Measurements from ENCODE around the gene EBI3.

Gene EBI3

DNA sequence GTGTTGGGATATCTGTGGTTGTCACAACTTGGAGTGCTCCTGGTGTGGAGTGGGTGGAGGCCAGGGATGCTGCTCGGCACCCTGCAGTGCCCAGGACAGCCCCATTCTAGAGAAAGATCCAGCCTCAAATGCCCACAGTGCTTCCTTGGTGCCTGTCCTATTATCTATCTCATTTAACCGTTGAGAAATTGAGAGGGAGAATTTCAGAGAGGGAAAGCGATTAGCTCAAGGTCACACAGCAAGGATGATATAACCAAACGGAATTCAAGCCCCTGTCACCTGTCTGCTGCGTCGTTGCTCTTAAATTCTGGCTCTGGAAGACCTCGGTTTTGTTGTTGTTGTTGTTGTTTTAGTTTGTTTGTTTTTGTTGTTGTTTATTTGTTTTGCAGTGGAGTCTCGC, 33.3 kb upstream of the EBI3 start:
- TF ChIP-seq, protein P1, sequence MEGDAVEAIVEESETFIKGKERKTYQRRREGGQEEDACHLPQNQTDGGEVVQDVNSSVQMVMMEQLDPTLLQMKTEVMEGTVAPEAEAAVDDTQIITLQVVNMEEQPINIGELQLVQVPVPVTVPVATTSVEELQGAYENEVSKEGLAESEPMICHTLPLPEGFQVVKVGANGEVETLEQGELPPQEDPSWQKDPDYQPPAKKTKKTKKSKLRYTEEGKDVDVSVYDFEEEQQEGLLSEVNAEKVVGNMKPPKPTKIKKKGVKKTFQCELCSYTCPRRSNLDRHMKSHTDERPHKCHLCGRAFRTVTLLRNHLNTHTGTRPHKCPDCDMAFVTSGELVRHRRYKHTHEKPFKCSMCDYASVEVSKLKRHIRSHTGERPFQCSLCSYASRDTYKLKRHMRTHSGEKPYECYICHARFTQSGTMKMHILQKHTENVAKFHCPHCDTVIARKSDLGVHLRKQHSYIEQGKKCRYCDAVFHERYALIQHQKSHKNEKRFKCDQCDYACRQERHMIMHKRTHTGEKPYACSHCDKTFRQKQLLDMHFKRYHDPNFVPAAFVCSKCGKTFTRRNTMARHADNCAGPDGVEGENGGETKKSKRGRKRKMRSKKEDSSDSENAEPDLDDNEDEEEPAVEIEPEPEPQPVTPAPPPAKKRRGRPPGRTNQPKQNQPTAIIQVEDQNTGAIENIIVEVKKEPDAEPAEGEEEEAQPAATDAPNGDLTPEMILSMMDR (IDR thresholded peaks at IDR 0.05; ENCODE audit: borderline replicate concordance, control extremely low read depth, extremely low read depth, insufficient read depth, missing control alignments) = no peak
- no peak for DNase-seq (ENCODE audit: low spot score)
- in situ Hi-C loops (cut with MboI; ENCODE audit: low sequenced_read_pairs, unreplicated experiment) = no loop called here

DNA sequence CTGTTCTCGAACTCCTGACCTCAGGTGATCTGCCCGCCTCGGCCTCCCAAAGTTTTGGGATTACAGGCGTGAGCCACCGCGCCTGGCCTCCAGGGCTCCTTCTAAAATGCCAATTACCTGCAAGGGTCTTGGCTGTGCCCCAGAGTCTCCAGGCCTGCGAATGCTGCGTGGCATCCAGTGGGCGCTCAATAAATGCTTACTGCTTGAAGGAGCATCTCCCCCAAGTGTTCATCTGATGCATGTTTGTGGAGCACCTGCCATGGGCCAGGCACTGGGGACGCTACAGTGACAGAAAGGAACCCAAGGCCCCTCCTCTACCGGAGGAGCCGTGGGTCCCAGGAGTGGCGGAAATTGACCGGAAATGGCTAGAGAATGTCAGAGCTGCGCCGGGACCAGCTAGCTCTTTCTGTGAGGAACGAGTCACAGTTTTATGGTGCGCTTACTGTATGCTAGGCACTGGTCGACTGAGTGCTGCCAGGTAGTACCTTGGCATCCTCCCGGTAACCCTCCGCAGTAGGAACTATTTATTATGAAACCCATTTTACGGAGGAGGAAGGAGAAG, 32.7 kb upstream of the EBI3 start:
- in situ Hi-C loops (cut with MboI; ENCODE audit: low sequenced_read_pairs, unreplicated experiment) = no loop called here
- no peak for DNase-seq (ENCODE audit: low spot score)
- TF ChIP-seq, protein P1 (IDR thresholded peaks at IDR 0.05; ENCODE audit: borderline replicate concordance, control extremely low read depth, extremely low read depth, insufficient read depth, missing control alignments) = no peak

DNA sequence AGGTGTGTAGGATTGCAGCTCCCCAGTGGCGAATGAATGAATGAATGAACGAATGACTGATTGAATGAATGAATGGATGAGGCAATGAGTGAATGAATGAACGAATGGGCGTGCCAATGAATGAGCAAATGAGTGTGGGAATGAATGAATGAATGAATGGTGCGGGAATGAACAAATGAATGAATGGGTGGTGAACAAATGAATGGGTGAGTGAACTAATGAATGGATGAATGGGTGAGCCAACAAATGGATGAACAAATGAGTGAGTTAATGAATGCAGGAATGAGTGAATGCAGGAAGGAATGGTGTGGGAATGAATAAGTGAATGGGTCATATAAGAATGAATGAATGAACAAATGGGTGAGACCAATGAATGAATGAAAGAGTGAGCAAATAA, 32.1 kb upstream of the EBI3 start:
- DNase-seq (ENCODE audit: low spot score) = no peak
- in situ Hi-C loops (cut with MboI; ENCODE audit: low sequenced_read_pairs, unreplicated experiment) = no loop called here
- TF ChIP-seq, protein P1 (IDR thresholded peaks at IDR 0.05; ENCODE audit: borderline replicate concordance, control extremely low read depth, extremely low read depth, insufficient read depth, missing control alignments) = no peak

DNA sequence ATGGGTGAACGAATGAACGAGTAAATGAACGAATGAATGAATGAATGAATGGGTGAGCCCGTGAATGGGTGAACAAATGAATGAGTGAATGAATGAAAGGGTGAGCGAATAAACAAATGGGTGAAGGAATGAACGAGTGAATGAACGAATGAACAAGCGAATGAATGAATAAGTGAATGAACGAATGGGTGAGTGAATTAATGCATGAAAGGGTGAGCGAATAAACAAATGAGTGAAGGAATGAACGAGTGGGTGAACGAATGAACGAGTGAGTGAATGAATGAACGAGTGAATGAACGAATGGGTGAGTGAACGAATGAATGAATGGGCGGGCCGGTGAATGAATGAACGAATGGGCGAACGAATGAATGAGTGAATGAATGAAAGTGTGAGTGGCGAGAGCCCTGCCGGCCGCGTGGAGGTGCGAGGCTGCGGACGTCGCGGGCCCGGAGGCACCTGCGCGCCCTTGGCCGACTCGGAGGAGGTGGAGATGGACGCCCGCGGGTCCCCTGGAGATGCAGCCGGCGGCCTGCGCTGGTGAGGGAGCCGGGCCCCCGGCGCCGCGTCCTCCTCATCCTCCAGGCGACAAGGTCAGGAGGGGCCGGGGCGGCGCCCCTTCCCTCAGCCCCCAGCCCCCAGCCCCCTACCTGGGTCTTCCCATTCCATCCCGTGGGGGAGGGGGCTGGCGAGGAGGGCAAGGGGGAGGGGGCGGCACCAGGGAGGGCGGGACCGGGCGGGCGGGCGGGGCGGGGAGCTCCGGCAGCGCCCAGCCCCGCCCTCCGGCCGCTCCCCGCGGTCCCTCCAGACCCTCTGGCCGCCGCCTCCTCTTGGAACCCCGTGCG, 31.5 kb upstream of the EBI3 start:
- peak; percentile 63 for DNase-seq (ENCODE audit: low spot score)
- in situ Hi-C loops (cut with MboI; ENCODE audit: low sequenced_read_pairs, unreplicated experiment) = no loop called here
- TF ChIP-seq, protein P1 (IDR thresholded peaks at IDR 0.05; ENCODE audit: borderline replicate concordance, control extremely low read depth, extremely low read depth, insufficient read depth, missing control alignments) = no peak

DNA sequence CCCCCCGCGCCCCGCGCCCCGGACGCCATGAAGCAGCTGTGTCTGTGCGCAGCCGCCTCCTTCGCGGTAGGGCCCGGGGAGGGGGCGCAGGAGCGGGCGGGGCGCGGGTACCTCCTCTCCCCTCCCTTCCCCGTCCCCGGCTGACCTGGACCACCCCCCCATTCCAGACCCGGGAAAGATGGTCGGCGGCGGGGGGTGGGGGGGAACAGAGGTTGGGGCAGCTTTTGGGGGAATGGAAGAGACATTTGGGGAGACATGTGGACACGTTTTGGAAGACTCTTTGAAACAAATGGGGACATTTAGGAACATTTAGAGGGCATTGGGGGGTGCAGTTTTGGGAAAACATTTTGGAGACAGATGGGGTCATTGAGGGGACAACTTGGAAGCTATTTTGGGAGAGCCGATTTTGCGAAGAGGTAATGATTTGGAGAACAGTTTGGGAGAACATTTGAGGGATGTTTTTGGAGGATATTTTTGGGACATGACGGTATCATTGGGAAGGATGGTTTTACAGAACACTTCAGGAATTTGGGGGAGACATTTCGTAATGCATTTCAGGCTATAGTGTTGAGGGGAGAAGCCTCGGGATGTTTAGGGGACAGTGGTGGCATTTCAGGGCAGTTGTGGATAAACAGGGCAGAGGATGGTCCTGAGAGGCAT, 30.7 kb upstream of the EBI3 start:
- TF ChIP-seq, protein P1 (IDR thresholded peaks at IDR 0.05; ENCODE audit: borderline replicate concordance, control extremely low read depth, extremely low read depth, insufficient read depth, missing control alignments) = no peak
- in situ Hi-C loops (cut with MboI; ENCODE audit: low sequenced_read_pairs, unreplicated experiment) = no loop called here
- DNase-seq (ENCODE audit: low spot score) = no peak

DNA sequence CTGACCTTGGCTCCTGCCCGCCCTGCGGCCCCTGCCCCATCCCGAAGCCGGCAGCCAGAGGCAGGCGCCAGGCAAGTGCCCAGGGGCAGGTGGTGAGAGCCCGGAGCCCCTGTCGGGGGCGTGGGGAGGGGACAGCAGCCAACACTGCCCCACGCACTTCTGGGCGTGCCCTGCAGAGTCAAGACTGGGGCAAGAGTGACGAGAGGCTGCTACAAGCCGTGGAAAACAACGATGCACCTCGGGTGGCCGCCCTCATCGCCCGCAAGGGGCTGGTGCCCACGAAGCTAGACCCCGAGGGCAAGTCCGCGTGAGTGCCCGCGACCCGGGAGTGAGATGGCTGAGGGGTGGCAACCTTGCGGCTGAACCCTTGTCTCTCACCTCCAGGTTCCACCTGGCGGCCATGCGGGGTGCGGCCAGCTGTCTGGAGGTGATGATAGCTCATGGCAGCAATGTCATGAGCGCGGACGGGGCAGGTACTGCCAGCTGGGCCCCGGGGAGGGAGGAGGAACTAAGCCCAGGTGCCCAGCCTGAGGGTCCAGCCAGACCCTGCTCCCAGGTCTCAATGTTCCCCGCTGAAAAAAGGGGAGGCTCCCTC, 29.5 kb upstream of the EBI3 start:
- TF ChIP-seq, protein P1 (IDR thresholded peaks at IDR 0.05; ENCODE audit: borderline replicate concordance, control extremely low read depth, extremely low read depth, insufficient read depth, missing control alignments) = no peak
- DNase-seq (ENCODE audit: low spot score) = no peak
- in situ Hi-C loops (cut with MboI; ENCODE audit: low sequenced_read_pairs, unreplicated experiment) = loop anchor here (10.0 kb wide), 1 partner anchor 215 kb away; the partner anchor contains the start of gene EEF2
